WTC11 (cell line): ENCODE results near the gene CCDC138.

ENCODE experiments used
- HMGXB4 ChIP-seq: sonication (generic); formaldehyde crosslinking; IDR thresholded peaks from 2 replicates; pipeline ENCODE4 v1.8.1; 2023; ENCODE audit warnings: mild to moderate bottlenecking, moderate library complexity, missing genetic modification reagents
- JUN ChIP-seq: sonication (generic); formaldehyde crosslinking; IDR thresholded peaks from 2 replicates; pipeline ENCODE4 v1.8.0; 2023; ENCODE audit warnings: mild to moderate bottlenecking, missing genetic modification reagents
- SP1 ChIP-seq: sonication (generic); formaldehyde crosslinking; conservative IDR thresholded peaks from 2 replicates; pipeline ENCODE4 v1.8.1; 2022; ENCODE audit warnings: missing genetic modification reagents
- TF ChIP-seq, protein P1 (sequence below): fragments of 200-600 bp; IDR thresholded peaks from 2 replicates; pipeline ENCODE4 v1.8.0; 2022; ENCODE audit warnings: antibody characterized with exemption
- TF ChIP-seq, protein P2 (sequence below): sonication (generic); formaldehyde crosslinking; IDR thresholded peaks from 2 replicates; pipeline ENCODE4 v1.8.0; 2023; ENCODE audit warnings: missing genetic modification reagents
- TF ChIP-seq, protein P3 (sequence below): sonication (generic); formaldehyde crosslinking; IDR thresholded peaks from 2 replicates; pipeline ENCODE4 v1.8.1; 2023; ENCODE audit warnings: mild to moderate bottlenecking, missing genetic modification reagents, moderate library complexity

DNA sequence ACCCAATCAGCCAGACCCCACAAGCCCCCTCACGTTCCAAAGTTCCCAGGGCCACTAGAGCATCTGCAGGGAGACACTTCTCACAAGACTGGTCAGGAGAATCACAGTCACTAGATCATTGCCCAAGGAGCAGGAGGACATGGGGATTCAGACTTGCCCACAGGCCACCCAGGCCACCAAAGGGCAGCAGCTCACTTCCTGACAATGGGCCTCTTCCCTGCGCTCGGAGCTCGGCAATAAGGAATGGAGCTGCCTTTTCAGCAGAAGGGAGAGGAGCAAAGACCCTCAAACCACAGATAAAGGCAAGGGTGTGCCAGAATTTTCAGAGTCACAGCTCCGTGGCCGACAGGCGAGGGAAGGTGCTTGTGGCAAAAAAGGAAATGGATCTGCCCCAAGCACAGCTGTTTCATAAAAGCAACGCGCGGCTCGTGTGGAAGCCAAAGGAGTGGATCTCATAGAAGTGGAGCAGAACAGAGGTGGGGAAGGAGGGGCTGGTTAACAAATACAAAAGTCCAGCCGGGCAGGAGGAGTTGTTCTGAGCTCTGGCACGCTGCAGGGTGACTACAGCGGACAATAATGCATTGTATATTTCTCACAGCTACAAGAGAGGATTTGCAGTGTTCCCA, 130.3 kb downstream of the CCDC138 start:
- TF ChIP-seq, protein P1, sequence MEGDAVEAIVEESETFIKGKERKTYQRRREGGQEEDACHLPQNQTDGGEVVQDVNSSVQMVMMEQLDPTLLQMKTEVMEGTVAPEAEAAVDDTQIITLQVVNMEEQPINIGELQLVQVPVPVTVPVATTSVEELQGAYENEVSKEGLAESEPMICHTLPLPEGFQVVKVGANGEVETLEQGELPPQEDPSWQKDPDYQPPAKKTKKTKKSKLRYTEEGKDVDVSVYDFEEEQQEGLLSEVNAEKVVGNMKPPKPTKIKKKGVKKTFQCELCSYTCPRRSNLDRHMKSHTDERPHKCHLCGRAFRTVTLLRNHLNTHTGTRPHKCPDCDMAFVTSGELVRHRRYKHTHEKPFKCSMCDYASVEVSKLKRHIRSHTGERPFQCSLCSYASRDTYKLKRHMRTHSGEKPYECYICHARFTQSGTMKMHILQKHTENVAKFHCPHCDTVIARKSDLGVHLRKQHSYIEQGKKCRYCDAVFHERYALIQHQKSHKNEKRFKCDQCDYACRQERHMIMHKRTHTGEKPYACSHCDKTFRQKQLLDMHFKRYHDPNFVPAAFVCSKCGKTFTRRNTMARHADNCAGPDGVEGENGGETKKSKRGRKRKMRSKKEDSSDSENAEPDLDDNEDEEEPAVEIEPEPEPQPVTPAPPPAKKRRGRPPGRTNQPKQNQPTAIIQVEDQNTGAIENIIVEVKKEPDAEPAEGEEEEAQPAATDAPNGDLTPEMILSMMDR, result no peak
- TF ChIP-seq HMGXB4 (CRISPR knock-in tag), result no peak
- TF ChIP-seq SP1 (CRISPR knock-in tag), result no peak
- TF ChIP-seq, protein P2, sequence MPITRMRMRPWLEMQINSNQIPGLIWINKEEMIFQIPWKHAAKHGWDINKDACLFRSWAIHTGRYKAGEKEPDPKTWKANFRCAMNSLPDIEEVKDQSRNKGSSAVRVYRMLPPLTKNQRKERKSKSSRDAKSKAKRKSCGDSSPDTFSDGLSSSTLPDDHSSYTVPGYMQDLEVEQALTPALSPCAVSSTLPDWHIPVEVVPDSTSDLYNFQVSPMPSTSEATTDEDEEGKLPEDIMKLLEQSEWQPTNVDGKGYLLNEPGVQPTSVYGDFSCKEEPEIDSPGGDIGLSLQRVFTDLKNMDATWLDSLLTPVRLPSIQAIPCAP (CRISPR knock-in tag), result no peak
- TF ChIP-seq, protein P3, sequence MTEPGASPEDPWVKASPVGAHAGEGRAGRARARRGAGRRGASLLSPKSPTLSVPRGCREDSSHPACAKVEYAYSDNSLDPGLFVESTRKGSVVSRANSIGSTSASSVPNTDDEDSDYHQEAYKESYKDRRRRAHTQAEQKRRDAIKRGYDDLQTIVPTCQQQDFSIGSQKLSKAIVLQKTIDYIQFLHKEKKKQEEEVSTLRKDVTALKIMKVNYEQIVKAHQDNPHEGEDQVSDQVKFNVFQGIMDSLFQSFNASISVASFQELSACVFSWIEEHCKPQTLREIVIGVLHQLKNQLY (CRISPR knock-in tag), result no peak
- no peak for TF ChIP-seq JUN (CRISPR knock-in tag)
